Panc1 (cell line): ENCODE data around the gene PARD3.

Experiments used
- POLR2AphosphoS5 ChIP-seq: IDR thresholded peaks from 2 replicates; pipeline ENCODE4 v1.6.1; 2012; ENCODE audit warnings: mild to moderate bottlenecking, low read depth, low read length, moderate library complexity
- TF ChIP-seq, protein P1 (sequence below), 2 experiments: IDR thresholded peaks; 2 replicates each; pipeline ENCODE4 v1.6.1; 2011 to 2012; ENCODE audit warnings: low read depth in 2 of 2, control low read depth in 1 of 2, low read length in 1 of 2, mild to moderate bottlenecking in 1 of 2, moderate library complexity in 1 of 2; ENCODE audit not compliant: insufficient read depth in 1 of 2
- TF ChIP-seq, protein P2 (sequence below): fragments of 450-650 bp; IDR thresholded peaks from 2 replicates; pipeline ENCODE4 v1.5.1; 2017; ENCODE audit warnings: mild to moderate bottlenecking

DNA sequence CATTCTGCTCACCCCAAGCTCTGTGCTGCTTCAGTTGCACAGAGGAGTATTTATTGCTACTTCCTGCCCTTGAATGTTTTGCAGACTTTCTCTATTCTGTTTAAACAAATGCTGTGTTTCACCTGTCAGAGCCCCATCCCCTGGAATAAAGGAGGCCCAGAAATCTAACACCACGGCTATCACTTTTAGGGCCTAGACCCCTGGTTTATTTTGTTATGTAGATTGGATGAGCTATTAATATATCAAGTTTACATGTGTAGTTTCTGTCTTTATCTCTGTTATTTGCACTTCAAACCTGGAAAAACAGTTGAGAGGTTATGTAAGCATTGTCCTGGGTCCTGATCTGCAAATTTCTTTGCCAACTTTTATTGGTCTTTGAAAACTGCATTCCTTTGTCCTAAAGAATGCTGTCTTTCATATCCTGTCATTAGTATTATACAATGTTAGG is 630.1 kb downstream of the PARD3 start:
- TF ChIP-seq POLR2AphosphoS5 = no peak
- TF ChIP-seq, protein P1, sequence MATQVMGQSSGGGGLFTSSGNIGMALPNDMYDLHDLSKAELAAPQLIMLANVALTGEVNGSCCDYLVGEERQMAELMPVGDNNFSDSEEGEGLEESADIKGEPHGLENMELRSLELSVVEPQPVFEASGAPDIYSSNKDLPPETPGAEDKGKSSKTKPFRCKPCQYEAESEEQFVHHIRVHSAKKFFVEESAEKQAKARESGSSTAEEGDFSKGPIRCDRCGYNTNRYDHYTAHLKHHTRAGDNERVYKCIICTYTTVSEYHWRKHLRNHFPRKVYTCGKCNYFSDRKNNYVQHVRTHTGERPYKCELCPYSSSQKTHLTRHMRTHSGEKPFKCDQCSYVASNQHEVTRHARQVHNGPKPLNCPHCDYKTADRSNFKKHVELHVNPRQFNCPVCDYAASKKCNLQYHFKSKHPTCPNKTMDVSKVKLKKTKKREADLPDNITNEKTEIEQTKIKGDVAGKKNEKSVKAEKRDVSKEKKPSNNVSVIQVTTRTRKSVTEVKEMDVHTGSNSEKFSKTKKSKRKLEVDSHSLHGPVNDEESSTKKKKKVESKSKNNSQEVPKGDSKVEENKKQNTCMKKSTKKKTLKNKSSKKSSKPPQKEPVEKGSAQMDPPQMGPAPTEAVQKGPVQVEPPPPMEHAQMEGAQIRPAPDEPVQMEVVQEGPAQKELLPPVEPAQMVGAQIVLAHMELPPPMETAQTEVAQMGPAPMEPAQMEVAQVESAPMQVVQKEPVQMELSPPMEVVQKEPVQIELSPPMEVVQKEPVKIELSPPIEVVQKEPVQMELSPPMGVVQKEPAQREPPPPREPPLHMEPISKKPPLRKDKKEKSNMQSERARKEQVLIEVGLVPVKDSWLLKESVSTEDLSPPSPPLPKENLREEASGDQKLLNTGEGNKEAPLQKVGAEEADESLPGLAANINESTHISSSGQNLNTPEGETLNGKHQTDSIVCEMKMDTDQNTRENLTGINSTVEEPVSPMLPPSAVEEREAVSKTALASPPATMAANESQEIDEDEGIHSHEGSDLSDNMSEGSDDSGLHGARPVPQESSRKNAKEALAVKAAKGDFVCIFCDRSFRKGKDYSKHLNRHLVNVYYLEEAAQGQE (IDR thresholded peaks at IDR 0.05; ENCODE audit: insufficient read depth in 1 of 2, low read depth in 2 of 2, low read length in 1 of 2) = no peak
- TF ChIP-seq, protein P2, sequence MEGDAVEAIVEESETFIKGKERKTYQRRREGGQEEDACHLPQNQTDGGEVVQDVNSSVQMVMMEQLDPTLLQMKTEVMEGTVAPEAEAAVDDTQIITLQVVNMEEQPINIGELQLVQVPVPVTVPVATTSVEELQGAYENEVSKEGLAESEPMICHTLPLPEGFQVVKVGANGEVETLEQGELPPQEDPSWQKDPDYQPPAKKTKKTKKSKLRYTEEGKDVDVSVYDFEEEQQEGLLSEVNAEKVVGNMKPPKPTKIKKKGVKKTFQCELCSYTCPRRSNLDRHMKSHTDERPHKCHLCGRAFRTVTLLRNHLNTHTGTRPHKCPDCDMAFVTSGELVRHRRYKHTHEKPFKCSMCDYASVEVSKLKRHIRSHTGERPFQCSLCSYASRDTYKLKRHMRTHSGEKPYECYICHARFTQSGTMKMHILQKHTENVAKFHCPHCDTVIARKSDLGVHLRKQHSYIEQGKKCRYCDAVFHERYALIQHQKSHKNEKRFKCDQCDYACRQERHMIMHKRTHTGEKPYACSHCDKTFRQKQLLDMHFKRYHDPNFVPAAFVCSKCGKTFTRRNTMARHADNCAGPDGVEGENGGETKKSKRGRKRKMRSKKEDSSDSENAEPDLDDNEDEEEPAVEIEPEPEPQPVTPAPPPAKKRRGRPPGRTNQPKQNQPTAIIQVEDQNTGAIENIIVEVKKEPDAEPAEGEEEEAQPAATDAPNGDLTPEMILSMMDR = no peak
